Ramos (cell line): ENCODE data around the gene DNAJB4.
"Not testable (repeated sequence)": the region's sequence is repeated elsewhere in the genome, so short reads cannot be mapped to it uniquely, and the experiment has no call there.

Experiments used
- in situ Hi-C: fragments of 300-500 bp; cut with MboI; formaldehyde crosslinking; loops from one replicate; pipeline ENCODE4 v1.14.3; 2022; ENCODE audit warnings: low sequenced_read_pairs; ENCODE audit not compliant: unreplicated experiment

The DNAJB4 gene

DNA sequence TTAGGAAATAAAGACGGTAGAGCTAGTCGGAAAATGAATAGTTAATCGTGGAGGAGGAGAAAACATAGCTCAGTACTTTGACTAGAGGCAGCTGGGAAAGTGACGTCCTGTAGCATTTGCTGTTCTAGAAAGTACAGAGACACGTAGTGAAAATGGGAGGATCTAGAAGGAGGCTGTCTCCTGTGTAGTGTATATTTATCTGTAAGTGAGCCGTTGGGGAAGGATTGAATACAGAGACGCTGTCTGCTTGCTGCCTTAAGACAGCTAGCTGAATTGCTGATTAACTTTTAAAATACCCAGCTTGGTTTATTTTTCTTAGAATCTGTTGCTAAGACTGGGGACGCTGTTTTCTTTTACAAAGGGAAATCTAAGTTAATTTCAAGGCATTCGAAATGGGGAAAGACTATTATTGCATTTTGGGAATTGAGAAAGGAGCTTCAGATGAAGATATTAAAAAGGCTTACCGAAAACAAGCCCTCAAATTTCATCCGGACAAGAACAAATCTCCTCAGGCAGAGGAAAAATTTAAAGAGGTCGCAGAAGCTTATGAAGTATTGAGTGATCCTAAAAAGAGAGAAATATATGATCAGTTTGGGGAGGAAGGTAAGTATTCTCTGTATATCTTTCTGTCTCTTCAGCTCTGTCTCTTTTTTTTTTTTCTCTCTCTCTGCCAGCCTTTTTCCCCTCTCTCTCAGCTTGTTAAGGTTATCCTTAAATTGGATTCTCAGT, at the start of gene DNAJB4:
DNAJB4 (plus strand) TSS at position 221 of the 729 bp plus-strand sequence; CDS start at position 393, 172 bp downstream.
- in situ Hi-C loops: no loop called here

- in situ Hi-C loops: no loop called here
Observed at GRCh38 chr1:77955709-77956108, 49.0 kb upstream of the DNAJB4 start.

- in situ Hi-C loops: no loop called here
Observed at GRCh38 chr1:77956464-77956863, 48.3 kb upstream of the DNAJB4 start.

DNA sequence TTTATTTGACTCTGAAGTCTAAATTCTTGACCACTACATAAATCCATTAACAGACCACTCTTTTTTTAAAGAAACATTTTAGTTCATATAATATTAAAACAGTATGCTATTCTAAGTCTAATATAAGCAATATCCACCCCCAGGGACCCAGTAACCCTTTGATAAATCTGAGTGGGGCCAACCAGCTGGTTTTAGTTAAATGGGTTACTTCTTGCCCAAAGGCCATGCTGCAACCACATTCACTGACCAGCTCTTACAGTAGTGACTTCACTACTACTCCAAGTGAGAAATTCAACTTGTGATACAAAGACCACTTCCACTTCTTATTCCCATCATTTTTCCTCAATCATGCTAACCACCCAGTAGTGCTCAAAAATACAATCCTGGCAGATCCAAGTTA, 46.3 kb upstream of the DNAJB4 start:
- in situ Hi-C loops: no loop called here

DNA sequence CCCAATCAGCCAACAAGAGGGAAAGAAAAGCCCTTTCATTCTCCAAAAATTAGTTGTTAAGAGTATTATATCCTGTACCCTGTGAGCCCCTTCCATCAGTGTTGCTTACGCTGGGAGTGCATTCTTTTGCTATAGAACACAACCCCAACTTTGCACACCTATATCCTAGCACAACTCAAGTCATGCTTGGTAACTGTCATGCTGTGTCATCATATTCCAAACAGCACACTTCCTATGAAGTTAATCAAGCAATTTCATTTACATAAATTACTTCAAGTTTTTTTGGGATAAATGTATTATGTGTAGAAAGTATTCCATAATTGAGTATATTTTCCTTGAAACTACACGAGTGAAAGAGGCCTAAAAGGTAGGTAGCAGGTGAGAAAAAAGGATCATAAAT, 45.9 kb upstream of the DNAJB4 start:
- in situ Hi-C loops: no loop called here

DNA sequence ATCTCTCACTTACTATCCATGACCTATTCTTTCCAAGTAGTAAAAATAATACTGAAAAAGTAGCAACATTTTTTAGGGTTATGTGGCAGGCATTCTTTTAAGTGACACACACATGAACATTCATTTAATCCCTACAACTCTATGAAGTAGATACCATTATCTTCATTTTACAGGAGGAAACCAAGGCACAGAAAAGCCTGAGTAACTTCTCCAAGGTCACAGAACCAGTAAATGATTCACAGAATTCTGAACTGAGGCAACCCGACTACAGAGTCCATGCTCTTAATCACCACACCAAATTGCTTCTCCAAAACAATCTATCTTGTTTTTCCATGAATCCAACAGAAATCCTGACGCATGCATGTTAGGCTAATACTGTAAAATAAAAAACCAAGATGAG, 43.3 kb upstream of the DNAJB4 start:
- in situ Hi-C loops: no loop called here

DNA sequence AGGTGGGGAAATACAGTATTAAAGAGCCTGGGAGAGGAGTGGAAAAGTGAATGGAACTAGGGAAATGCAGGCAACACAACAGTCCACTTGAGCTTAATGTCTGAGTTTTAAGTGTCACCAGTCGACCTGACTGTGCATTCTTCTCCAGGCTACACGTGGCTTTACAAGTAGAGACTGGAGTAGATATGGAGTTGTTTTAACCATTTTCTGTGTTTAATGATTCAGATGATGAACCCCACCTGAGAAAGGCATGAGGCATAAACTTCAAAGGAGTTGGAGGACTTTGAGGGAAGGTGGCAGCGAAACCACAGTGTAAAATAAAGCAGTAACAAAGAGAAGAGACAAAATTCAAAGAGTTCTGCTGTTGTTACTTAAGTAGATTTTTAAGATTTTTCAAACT, 38.4 kb upstream of the DNAJB4 start:
- in situ Hi-C loops: no loop called here

GRCh38 chr1:77970192-77970591, 34.5 kb upstream of the DNAJB4 start:
- in situ Hi-C loops: no loop called here

DNA sequence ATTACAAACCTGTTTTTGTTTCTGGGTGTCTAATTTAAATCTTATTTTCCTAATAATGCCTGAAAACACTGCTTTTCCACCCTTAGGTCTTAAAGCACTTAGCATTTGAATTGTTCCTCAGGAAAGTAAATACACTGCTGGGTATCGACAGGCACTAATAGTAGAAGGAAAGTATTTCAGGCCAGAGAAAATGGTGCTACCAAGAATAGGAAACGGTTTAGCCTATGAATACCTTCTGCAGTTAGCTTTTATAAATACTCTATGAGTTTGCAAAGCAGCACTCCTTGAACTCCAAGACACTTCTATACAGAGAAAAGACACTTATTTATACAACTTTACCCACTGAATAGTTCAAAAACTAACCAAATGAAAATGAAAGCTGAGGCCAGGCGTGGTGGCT, 32.7 kb upstream of the DNAJB4 start:
- in situ Hi-C loops: no loop called here

DNA sequence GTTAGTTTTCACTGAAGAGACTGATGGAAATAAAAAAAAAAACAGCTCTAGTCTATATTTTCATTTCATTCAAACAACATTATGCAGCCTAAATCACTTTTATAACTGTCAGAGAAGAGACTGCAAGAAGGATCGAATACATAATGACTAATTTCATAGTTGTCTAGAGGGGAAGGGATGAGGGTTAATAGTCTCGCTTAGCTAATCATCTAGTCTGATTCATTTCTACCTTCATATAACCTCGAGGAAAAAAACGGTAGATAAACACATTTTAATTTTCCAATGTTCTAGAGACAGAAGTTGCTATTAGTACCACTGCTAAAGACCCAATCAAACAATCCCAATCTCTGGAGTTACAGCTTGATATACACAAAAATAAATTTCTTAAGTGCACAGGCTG, 29.4 kb upstream of the DNAJB4 start:
- in situ Hi-C loops: no loop called here

- in situ Hi-C loops: no loop called here
Observed at GRCh38 chr1:77975907-77976306, 28.8 kb upstream of the DNAJB4 start.

GRCh38 chr1:77976433-77977076, 28.2 kb upstream of the DNAJB4 start:
- in situ Hi-C loops: no loop called here

DNA sequence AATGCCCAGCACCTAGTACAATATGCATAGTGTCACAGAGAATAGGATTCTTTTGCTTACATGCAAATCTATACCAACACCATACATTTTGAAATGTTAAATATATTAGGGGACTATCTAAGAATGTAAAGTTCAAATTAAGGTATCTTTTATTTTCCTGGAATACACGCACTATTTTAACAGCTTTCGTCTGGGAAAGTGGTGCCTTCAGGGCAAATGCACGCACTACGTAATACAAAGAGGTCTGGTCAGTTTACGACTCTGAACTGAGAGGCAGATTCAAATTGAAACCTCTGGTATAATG, 26.8 kb upstream of the DNAJB4 start:
- in situ Hi-C loops: no loop called here

DNA sequence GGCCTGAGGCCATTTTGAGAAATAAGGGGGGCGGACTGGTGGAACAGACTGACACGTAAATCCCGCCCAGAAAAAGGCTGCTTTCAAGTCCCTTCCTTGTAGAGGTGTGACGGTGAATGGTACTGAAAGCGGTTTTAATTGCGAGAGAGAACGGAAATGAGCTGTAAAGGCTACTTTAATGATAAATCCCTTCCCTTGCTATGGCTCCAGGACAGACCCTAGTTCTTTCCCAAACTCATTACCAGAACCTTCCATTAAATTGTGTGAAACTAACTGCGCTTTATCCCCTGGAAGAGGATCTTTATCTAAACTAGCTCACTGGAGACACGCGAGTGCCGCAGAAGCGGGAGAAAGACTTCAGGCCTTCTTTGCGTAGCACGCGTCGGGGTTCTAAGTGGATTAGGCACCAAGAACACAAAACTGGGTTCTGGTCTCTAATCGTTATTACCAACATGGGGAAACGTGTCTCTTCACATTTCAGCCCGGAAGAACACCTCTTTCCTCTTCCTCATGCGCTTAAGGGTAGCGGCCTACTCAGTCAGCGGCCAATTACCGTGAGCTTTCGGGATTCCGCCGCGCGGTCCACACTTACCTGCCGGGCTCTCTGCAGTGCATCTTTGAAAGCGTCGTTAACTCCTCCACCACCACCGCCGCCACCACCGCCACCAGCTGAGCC, 26.3 kb upstream of the DNAJB4 start:
- in situ Hi-C loops: no loop called here

GRCh38 chr1:77978969-77979876, 25.5 kb upstream of the DNAJB4 start, which contains the start of gene FUBP1:
FUBP1 (minus strand) TSS chr1:77979072; CDS start chr1:77979004, 68 bp downstream.
- in situ Hi-C loops: no loop called here

DNA sequence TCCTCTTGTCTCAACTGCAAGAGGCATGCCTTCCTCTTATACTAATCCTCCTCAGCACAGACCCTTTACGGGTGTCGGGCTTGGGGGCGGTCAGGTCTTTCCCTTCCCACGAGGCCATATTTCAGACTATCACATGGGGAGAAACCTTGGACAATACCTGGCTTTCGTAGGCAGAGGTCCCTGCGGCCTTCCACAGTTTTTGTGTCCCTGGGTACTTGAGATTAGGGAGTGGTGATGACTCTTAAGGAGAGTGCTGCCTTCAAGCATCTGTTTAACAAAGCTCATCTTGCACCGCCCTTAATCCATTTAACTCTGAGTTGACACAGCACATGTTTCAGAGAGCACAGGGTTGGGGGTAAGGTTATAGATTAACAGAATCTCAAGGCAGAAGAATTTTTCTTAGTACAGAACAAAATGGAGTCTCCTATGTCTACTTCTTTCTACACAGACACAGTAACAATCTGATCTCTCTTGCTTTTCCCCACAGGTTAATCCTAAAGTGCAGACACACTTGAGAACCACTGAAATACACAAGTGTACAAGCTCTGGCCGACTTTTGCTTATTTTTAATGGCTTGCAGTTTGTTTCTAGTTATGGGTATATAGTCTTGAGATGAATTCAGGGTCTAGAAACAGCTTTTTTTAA, 21.3 kb upstream of the DNAJB4 start:
- in situ Hi-C loops: not testable (repeated sequence)

DNA sequence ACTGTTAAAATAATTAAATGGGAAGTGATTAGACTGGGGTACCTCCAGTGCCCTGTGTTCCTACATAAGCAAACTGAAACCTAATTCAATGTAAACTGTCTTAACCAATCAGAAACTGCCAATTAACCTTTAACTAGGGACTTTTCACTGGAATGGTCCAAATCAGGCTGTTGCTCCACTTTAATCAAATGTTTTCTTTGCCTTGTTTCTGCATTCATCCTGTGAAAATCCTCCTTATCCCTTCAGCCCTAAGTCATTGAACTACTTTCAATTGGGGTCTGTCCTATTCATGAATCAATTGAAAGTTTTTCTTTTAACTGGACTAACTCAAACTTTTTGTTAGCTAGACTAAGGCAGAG, 20.8 kb upstream of the DNAJB4 start:
- in situ Hi-C loops: no loop called here

- in situ Hi-C loops: no loop called here
Observed at GRCh38 chr1:77984629-77985028, 20.1 kb upstream of the DNAJB4 start.

DNA sequence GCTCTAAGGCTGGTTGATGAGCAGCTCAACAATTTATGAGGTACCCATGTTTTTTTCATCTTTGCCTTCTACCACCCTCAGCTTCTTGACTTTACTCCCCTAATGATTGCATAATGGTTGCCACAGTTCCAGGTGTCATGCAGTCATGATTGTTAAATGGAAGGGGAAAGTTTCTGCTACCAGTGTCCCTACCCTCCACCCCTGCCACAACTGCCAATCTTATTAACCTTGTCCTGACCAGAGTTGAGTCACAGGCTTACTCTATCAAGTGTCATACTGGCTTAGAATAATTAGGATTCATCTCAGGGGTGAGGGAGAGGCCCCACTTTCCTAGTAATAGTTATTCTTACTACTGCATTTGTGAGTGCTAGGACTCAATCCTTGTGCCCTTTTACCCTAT, 17.9 kb upstream of the DNAJB4 start:
- in situ Hi-C loops: no loop called here

DNA sequence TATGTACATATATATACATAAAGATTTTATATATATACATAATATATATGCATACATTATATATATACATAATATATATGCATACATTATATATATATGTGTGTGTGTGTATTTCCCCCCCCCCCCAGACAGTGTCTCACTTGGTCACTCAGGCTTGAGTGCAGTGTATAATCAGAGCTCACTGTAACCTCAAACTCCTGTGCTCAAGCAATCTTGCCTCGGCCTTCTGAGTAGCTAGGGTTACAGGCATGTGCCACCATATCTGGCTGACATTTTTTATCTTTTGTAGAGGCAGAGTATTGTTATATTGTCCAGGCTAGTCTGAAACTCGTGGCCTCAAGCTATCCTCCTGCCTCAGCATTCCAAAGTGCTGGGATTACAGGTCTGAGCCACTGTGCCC, 16.8 kb upstream of the DNAJB4 start:
- in situ Hi-C loops: no loop called here
